Measurements from ENCODE around the gene RNASE2. TPM values are rescaled to one million over a fixed set of nuclear protein-coding genes. Genes with fewer than 3 reads are reported as not detected.

Gene RNASE2
- total RNA-seq, result not detected in 2 replicates

GRCh38 chr14:20954736-20955537 lies at the start of gene RNASE2:
Gene RNASE2 (plus strand): TSS chr14:20955487. CDS start chr14:20955772, 285 bp downstream.

GRCh38 chr14:20989787-20990600 lies 34.7 kb downstream of the RNASE2 start, which contains the start of gene METTL17:
Gene METTL17 (plus strand): TSS chr14:20989980. CDS start chr14:20990003, 23 bp downstream.

GRCh38 chr14:20998674-20999366 lies 43.5 kb downstream of the RNASE2 start, which contains the start of gene SLC39A2:
Gene SLC39A2 (plus strand): TSS chr14:20999293. CDS start chr14:20999447, 154 bp downstream.

Other genes starting within 250 kb of the RNASE2 start
- gene EDDM3A, start 209.6 kb upstream of the RNASE2 start, total RNA-seq, result not detected in 2 replicates
- not detected in 2 replicates for gene EDDM3B, start 187.1 kb upstream of the RNASE2 start, total RNA-seq
- gene RNASE6, start 174.2 kb upstream of the RNASE2 start, total RNA-seq, result not detected in 2 replicates
- 3.4 and 8.1 TPM in 2 replicates for gene RNASE1, start 152.6 kb upstream of the RNASE2 start, total RNA-seq
- not detected in 2 replicates for gene RNASE3, start 64.1 kb upstream of the RNASE2 start, total RNA-seq
- gene METTL17, start 34.5 kb downstream of the RNASE2 start, total RNA-seq, result 36.8 and 104 TPM in 2 replicates
- gene SLC39A2, start 43.8 kb downstream of the RNASE2 start, total RNA-seq, result not detected in 2 replicates
- gene NDRG2, start 69.6 kb downstream of the RNASE2 start, total RNA-seq, result 14.7 and 16.4 TPM in 2 replicates
- not detected in 2 replicates for gene TPPP2, start 74.7 kb downstream of the RNASE2 start, total RNA-seq
- gene RNASE13, start 79.3 kb downstream of the RNASE2 start, total RNA-seq, result not detected in 2 replicates
- gene RNASE7, start 86.9 kb downstream of the RNASE2 start, total RNA-seq, result not detected in 2 replicates
- gene RNASE8, start 102.3 kb downstream of the RNASE2 start, total RNA-seq, result not detected in 2 replicates
- gene ARHGEF40, start 114.8 kb downstream of the RNASE2 start, total RNA-seq, result 27.3 and 38.1 TPM in 2 replicates
- gene ZNF219, start 143.2 kb downstream of the RNASE2 start, total RNA-seq, result 7.9 and 8.1 TPM in 2 replicates
- gene TMEM253, start 145.6 kb downstream of the RNASE2 start, total RNA-seq, result not detected in 2 replicates
- not detected in 2 replicates for gene OR5AU1, start 200.6 kb downstream of the RNASE2 start, total RNA-seq

Data from cardiac atrium fibroblast (primary cell).